Activated CD8-positive, alpha-beta T cell treated with anti-CD3 and anti-CD28 coated beads, Interleukin-2, amount 10 ng/mL, durations not matched to agents 7 days and 5 days (primary cell): ENCODE data around the gene FRRS1L. TPM values are rescaled to one million over a fixed set of nuclear protein-coding genes. Genes with fewer than 3 reads are reported as not detected.

Experiments used
- ATAC-seq: fragments of 150-1000 bp; cut with Tn5 transposase; one replicate; pipeline ENCODE4 v1.10.0; 2021; ENCODE audit warnings: moderate library complexity
- CTCF ChIA-PET: fragments of 350-600 bp; sonication (Branson Sonifier 250); formaldehyde crosslinking; loops from one replicate; lab custom pipeline; 2021; ENCODE audit warnings: antibody characterized with exemption; lab: Charles Lee
- POLR2A ChIA-PET: fragments of 350-600 bp; sonication (Branson Sonifier 250); formaldehyde crosslinking; loops from one replicate; lab custom pipeline; 2021; ENCODE audit warnings: antibody characterized with exemption; lab: Charles Lee
- DNase-seq: peaks from one replicate; pipeline ENCODE4 v3.0.0-alpha.2; 2020
- H3K27ac Mint-ChIP-seq: one replicate; pipeline ENCODE4 v1.8.0; 2021; ENCODE audit warnings: mild to moderate bottlenecking, mixed read lengths
- H3K27me3 Mint-ChIP-seq: one replicate; pipeline ENCODE4 v1.8.0; 2021; ENCODE audit warnings: low read depth, mixed read lengths
- H3K36me3 Mint-ChIP-seq: one replicate; pipeline ENCODE4 v1.8.0; 2021; ENCODE audit warnings: low read depth, mixed read lengths
- H3K4me1 Mint-ChIP-seq: one replicate; pipeline ENCODE4 v1.8.0; 2021; ENCODE audit warnings: low read depth, mixed read lengths
- H3K4me3 Mint-ChIP-seq: one replicate; pipeline ENCODE4 v1.8.0; 2021; ENCODE audit warnings: mild to moderate bottlenecking, mixed read lengths
- H3K9me3 Mint-ChIP-seq: one replicate; pipeline ENCODE4 v1.8.0; 2022; ENCODE audit warnings: mixed read lengths; ENCODE audit not compliant: insufficient read depth
- total RNA-seq, 2 experiments: library from RNA; stranded (reverse); gene quantifications; one replicate each; pipeline ENCODE4 v1.2.3, GENCODE V29; 2021

Gene FRRS1L
- total RNA-seq, 2 experiments from 2014 or later, result not detected

DNA sequence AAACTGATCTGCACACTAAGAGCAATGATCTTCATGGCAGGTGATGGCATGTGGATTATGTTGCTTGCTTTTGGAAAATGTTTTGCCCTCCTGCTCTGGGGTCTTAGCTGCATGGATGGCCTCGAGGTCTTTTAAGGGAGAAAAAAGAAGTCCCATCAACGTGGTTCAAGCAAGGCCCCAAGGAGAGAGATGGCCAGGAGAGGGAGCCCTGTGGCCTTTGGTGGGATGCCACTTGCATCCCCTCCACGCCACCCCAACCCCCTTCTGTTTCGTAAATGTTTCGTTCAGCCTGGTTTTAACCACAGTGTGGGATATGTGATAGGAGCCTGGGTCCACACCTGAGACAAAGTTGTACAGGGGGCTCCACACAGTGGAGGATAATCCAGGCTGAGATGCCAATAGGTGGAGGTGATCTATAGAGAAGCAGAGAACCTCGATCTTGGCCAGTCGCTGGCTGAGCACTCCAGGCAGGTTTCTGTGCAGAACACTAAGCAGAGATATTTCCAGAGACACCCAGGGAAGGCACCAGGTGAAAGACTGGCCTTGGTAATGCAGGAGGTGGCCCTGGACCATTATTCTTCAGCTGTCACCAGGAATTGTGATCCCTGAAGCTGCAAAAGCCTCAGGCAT lies 25.8 kb upstream of the FRRS1L start:
- DNase-seq (no peak), ATAC-seq (no peak)
- H3K36me3 Mint-ChIP-seq, result no peaks in the 10 kb centered on the region
- peaks cover 7% of the 10 kb centered on the region for H3K4me1 Mint-ChIP-seq
- no peak overlapping the region for H3K27ac Mint-ChIP-seq
- no peak overlapping the region for H3K4me3 Mint-ChIP-seq
- peaks cover 13% of the 10 kb centered on the region for H3K27me3 Mint-ChIP-seq
- ChIA-PET POLR2A (no interaction called here), CTCF (interaction anchor here (1.4 kb wide), 1 partner anchor 14 kb away, joined by 4 read pairs; no protein-coding TSS in a partner anchor)
- no peaks in the 10 kb centered on the region for H3K9me3 Mint-ChIP-seq

DNA sequence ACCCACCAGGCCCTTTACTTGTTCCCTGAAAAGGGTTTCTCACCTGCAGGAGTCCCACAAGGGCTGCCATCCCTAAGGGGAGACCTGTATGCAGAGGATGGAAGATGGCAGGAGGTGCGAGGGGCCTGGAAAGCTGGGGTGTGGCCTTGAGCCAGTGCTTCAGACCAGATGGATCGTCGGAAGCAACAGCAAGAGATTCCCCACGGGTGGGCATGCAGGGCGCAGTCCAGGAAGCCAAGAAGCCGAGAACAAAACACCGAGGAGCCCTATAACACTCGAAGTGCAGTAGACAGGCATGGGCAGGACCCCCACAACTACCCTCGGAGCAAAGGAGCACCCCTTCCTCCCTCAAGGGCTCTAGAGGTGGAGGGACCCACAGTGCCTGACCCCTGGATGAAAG lies 24.7 kb upstream of the FRRS1L start:
- Mint-ChIP-seq H3K27me3 (peaks cover 11% of the 10 kb centered on the region), H3K36me3 (no peaks in the 10 kb centered on the region), H3K4me1 (peaks cover 7% of the 10 kb centered on the region), H3K9me3 (no peaks in the 10 kb centered on the region), H3K4me3 (no peak overlapping the region), H3K27ac (no peak overlapping the region)
- ATAC-seq (no peak), DNase-seq (no peak)
- POLR2A ChIA-PET, result no interaction called here
- CTCF ChIA-PET, result no interaction called here

GRCh38 chr9:109190151-109190550 lies 23.1 kb upstream of the FRRS1L start:
- H3K36me3 Mint-ChIP-seq, result no peaks in the 10 kb centered on the region
- peaks cover 7% of the 10 kb centered on the region for H3K4me1 Mint-ChIP-seq
- no peak overlapping the region for H3K4me3 Mint-ChIP-seq
- ChIA-PET POLR2A (no interaction called here), CTCF (no interaction called here)
- H3K27me3 Mint-ChIP-seq, result peaks cover 11% of the 10 kb centered on the region
- no peak for DNase-seq
- no peak for ATAC-seq
- H3K9me3 Mint-ChIP-seq, result no peaks in the 10 kb centered on the region
- H3K27ac Mint-ChIP-seq, result no peak overlapping the region

GRCh38 chr9:109186857-109187520 lies 19.9 kb upstream of the FRRS1L start:
- Mint-ChIP-seq H3K4me1 (peaks cover 15% of the 10 kb centered on the region), H3K36me3 (no peaks in the 10 kb centered on the region), H3K9me3 (no peaks in the 10 kb centered on the region), H3K4me3 (no peak overlapping the region), H3K27me3 (peaks cover 8% of the 10 kb centered on the region), H3K27ac (no peak overlapping the region)
- POLR2A ChIA-PET, result no interaction called here
- DNase-seq (no peak), ATAC-seq (no peak)
- CTCF ChIA-PET, result no interaction called here

- ChIA-PET POLR2A (no interaction called here), CTCF (interaction anchor here (0.7 to 1.8 kb wide), 9 partner anchors 9 to 300 kb away, joined by 3 to 6 read pairs (median 3); no protein-coding TSS in a partner anchor)
- DNase-seq (peak; percentile 33), ATAC-seq (no peak)
- Mint-ChIP-seq H3K27ac (no peak overlapping the region), H3K4me1 (peaks cover 30% of the 10 kb centered on the region), H3K36me3 (peaks cover 2% of the 10 kb centered on the region), H3K9me3 (no peaks in the 10 kb centered on the region), H3K27me3 (peaks cover 17% of the 10 kb centered on the region), H3K4me3 (no peak overlapping the region)
These were observed 16.1 kb upstream of the FRRS1L start for GRCh38 chr9:109182940-109183798.

DNA sequence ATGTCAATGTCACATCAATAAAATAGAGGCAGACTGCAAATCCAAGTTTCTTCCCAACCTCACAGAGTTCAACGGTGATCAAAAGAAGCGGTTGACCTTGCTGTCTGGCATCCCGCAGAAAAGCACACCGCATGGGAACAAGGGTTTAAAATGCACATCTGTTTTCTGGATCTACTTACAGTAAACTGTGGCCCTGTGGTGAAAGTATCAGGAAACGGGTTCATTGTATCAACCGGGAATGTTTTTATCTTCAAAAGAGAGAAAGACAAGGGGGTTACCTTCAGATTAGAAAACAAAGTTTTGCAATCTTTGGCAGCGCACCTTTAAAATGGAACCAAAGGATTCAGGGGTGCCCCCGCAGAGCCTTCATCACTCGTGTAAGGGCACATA lies 15.5 kb upstream of the FRRS1L start:
- H3K27me3 Mint-ChIP-seq, result peaks cover 13% of the 10 kb centered on the region
- H3K4me1 Mint-ChIP-seq, result peaks cover 30% of the 10 kb centered on the region
- DNase-seq, result no peak
- H3K4me3 Mint-ChIP-seq, result no peak overlapping the region
- ATAC-seq, result no peak
- ChIA-PET CTCF (interaction anchor here (0.9 to 1.8 kb wide), 5 partner anchors 9 to 301 kb away, joined by 3 to 6 read pairs (median 3); no protein-coding TSS in a partner anchor), POLR2A (no interaction called here)
- no peaks in the 10 kb centered on the region for H3K9me3 Mint-ChIP-seq
- no peak overlapping the region for H3K27ac Mint-ChIP-seq
- H3K36me3 Mint-ChIP-seq, result peaks cover 2% of the 10 kb centered on the region

GRCh38 chr9:109181284-109181683 lies 14.2 kb upstream of the FRRS1L start:
- DNase-seq (peak; percentile 75), ATAC-seq (peak; percentile 97)
- H3K27me3 Mint-ChIP-seq, result peaks cover 13% of the 10 kb centered on the region
- POLR2A ChIA-PET, result no interaction called here
- H3K36me3 Mint-ChIP-seq, result peaks cover 2% of the 10 kb centered on the region
- no peak overlapping the region for H3K4me3 Mint-ChIP-seq
- peaks cover 30% of the 10 kb centered on the region for H3K4me1 Mint-ChIP-seq
- CTCF ChIA-PET, result interaction anchor here (1.1 to 1.4 kb wide), 3 partner anchors 14 to 38 kb away, joined by 3 to 6 read pairs (median 4); no protein-coding TSS in a partner anchor
- H3K9me3 Mint-ChIP-seq, result no peaks in the 10 kb centered on the region
- H3K27ac Mint-ChIP-seq, result peak overlapping the region; percentile 72

GRCh38 chr9:109179801-109180523 lies 12.9 kb upstream of the FRRS1L start:
- POLR2A ChIA-PET, result no interaction called here
- no peak overlapping the region for H3K4me3 Mint-ChIP-seq
- peak overlapping the region; percentile 4 for H3K27ac Mint-ChIP-seq
- H3K9me3 Mint-ChIP-seq, result no peaks in the 10 kb centered on the region
- H3K4me1 Mint-ChIP-seq, result peaks cover 30% of the 10 kb centered on the region
- DNase-seq (no peak), ATAC-seq (no peak)
- H3K36me3 Mint-ChIP-seq, result peaks cover 2% of the 10 kb centered on the region
- H3K27me3 Mint-ChIP-seq, result peaks cover 15% of the 10 kb centered on the region
- CTCF ChIA-PET, result interaction anchor here (0.6 to 1.4 kb wide), 4 partner anchors 16 to 281 kb away, joined by 3 to 6 read pairs (median 4); no protein-coding TSS in a partner anchor

- peaks cover 2% of the 10 kb centered on the region for H3K36me3 Mint-ChIP-seq
- no peak overlapping the region for H3K27ac Mint-ChIP-seq
- peaks cover 24% of the 10 kb centered on the region for H3K4me1 Mint-ChIP-seq
- ATAC-seq (no peak), DNase-seq (no peak)
- no peak overlapping the region for H3K4me3 Mint-ChIP-seq
- CTCF ChIA-PET, result no interaction called here
- peaks cover 28% of the 10 kb centered on the region for H3K27me3 Mint-ChIP-seq
- POLR2A ChIA-PET, result no interaction called here
- H3K9me3 Mint-ChIP-seq, result no peaks in the 10 kb centered on the region
These were observed 9.9 kb upstream of the FRRS1L start for GRCh38 chr9:109176963-109177362.

DNA sequence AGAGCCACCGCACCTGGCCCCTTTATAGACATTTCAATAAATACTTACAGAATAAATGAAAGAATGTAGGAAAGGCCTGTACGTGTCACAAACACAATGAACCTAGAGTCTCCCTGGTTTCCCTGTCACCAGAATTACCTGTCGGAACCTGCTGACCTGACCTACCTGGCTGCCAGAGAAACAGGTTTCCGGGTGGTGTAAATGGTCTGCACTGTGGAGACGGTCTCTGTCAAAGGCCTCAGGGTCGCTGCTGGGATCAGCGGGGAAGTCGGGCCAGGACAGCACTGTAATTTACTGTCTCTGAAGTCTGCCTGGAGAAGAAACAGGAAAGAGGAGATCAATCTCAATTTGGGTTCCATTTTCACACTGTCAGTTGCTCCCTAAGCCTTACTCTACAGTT lies 9.3 kb upstream of the FRRS1L start:
- POLR2A ChIA-PET, result no interaction called here
- DNase-seq (no peak), ATAC-seq (no peak)
- Mint-ChIP-seq H3K4me3 (no peak overlapping the region), H3K27ac (no peak overlapping the region), H3K4me1 (peaks cover 23% of the 10 kb centered on the region), H3K27me3 (peaks cover 30% of the 10 kb centered on the region), H3K9me3 (no peaks in the 10 kb centered on the region), H3K36me3 (no peaks in the 10 kb centered on the region)
- CTCF ChIA-PET, result no interaction called here

DNA sequence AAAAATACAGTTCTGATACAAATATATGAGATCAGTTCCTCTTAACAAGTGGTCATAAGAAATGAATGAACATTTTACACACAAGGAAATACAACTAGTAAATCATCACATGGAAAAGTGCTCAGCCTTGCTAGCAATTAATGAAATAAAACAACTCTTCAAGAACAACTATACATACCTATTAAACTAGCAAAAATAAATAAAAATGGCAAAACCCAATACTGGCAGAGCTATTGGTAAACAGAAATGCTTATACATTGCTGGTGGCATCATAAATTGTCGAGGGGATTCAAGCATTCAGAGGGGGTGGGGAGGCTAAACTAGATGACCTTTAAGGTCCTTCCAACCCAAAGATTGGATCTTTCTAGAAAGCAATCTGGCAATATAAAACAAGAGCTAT lies 5.9 kb upstream of the FRRS1L start:
- no peak for DNase-seq
- POLR2A ChIA-PET, result interaction anchor here (0.9 kb wide), 1 partner anchor 95 kb away, joined by 3 read pairs; no protein-coding TSS in a partner anchor
- CTCF ChIA-PET, result interaction anchor here (1.6 kb wide), 1 partner anchor 11 kb away, joined by 6 read pairs; no protein-coding TSS in a partner anchor

More for the DNA sequence above, 5.9 kb upstream of the FRRS1L start:
- H3K36me3 Mint-ChIP-seq, result no peaks in the 10 kb centered on the region
- peaks cover 6% of the 10 kb centered on the region for H3K4me1 Mint-ChIP-seq
- H3K9me3 Mint-ChIP-seq, result no peaks in the 10 kb centered on the region
- no peak for ATAC-seq
- H3K4me3 Mint-ChIP-seq, result no peak overlapping the region
- peaks cover 43% of the 10 kb centered on the region for H3K27me3 Mint-ChIP-seq
- H3K27ac Mint-ChIP-seq, result no peak overlapping the region
